ENCODE data around the gene PCDHB11.
"Not testable (repeated sequence)": the region's sequence is repeated elsewhere in the genome, so short reads cannot be mapped to it uniquely, and the experiment has no call there.

Gene PCDHB11

DNA sequence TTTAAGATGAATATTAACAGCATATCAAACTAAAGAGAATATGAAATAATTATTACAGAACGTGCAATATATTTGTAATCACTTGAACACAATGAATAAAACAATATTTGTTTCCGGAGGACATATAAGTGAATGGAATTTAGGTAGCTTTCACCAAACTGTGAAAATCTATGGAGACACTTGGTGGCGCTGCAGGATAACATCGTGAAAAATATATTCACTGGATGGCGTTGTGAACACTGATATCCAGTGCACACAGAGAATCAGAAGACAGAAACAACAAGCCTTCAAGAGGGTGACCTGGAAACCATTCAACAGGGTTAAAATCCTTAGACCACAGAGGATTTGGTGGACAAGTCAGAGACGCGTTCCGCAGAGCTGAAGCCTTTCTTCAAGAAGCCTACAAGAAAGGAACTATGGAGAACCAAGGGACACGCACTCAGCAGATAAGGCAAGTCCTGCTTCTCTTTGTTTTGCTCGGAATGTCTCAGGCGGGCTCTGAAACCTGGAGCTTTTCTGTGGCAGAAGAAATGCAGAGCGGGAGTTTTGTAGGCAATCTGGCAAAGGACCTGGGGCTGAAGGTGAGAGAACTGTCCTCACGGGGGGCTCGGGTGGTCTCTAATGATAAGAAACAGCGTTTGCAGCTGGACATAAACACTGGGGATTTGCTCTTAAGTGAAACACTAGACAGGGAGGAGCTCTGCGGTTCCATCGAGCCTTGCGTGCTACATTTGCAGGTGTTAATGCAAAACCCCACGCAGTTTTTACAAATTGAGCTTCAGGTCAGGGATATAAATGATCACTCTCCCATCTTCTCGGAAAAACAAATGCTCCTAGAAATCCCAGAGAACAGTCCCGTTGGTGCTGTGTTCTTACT is at the start of gene PCDHB11:
Gene PCDHB11 (plus strand): TSS at position 269 of the 877 bp plus-strand sequence. CDS start 148 bp downstream, at position 417.
- no peak for DNase-seq (ENCODE audit: low read depth)

DNA sequence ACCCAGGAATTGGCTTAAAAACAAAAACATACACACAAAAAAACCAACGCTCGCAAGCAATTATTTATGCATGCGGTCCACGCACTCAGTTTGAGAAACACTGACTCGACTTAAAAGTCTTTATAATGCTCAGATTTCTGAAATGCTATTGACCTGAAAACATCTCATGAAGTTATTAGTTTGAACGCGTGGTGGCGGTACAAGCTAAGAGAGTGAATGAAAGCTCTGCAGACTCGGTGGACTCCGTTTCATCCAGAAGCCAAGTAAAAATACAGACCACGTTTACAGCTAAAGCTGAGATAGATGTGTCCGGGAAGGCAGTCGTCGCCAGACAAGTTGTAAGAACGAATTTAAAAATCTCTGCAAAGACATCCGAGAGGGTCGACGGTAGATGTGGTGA is 49.6 kb upstream of the PCDHB11 start, which contains the start of gene PCDHB6:
Gene PCDHB6 (plus strand): TSS at position 246 of the 400 bp plus-strand sequence. CDS start 201 bp downstream, outside the sequence.
- DNase-seq (ENCODE audit: low read depth) = no peak

GRCh38 chr5:141150224-141150992 is 49.0 kb upstream of the PCDHB11 start:
- DNase-seq (ENCODE audit: low read depth) = no peak

DNA sequence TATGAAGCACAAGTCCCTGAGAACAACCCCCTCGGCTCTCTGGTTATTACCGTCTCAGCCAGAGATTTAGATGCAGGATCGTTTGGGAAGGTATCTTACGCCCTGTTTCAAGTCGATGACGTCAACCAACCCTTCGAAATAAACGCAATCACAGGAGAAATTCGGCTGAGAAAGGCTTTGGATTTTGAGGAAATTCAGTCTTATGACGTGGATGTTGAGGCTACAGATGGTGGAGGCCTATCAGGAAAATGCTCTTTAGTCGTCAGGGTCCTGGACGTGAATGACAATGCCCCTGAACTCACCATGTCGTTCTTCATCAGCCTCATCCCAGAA is 48.5 kb upstream of the PCDHB11 start:
- no peak for DNase-seq (ENCODE audit: low read depth)

DNA sequence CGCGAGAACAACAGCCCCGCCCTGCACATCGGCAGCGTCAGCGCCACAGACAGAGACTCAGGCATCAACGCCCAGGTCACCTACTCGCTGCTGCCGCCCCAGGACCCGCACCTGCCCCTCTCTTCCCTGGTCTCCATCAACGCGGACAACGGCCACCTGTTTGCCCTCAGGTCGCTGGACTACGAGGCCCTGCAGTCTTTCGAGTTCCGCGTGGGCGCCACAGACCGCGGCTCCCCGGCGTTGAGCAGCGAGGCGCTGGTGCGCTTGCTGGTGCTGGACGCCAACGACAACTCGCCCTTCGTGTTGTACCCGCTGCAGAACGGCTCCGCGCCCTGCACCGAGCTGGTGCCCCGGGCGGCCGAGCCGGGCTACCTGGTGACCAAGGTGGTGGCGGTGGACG is 47.8 kb upstream of the PCDHB11 start:
- not testable (repeated sequence) for DNase-seq (ENCODE audit: low read depth)

DNA sequence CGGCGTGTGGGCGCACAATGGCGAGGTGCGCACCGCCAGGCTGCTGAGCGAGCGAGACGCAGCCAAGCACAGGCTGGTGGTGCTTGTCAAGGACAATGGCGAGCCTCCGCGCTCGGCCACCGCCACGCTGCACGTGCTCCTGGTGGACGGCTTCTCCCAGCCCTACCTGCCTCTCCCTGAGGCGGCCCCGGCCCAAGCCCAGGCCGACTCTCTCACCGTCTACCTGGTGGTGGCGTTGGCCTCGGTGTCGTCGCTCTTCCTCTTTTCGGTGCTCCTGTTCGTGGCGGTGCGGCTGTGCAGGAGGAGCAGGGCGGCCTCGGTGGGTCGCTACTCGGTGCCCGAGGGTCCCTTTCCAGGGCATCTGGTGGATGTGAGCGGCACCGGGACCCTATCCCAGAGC is 47.3 kb upstream of the PCDHB11 start:
- not testable (repeated sequence) for DNase-seq (ENCODE audit: low read depth)

DNA sequence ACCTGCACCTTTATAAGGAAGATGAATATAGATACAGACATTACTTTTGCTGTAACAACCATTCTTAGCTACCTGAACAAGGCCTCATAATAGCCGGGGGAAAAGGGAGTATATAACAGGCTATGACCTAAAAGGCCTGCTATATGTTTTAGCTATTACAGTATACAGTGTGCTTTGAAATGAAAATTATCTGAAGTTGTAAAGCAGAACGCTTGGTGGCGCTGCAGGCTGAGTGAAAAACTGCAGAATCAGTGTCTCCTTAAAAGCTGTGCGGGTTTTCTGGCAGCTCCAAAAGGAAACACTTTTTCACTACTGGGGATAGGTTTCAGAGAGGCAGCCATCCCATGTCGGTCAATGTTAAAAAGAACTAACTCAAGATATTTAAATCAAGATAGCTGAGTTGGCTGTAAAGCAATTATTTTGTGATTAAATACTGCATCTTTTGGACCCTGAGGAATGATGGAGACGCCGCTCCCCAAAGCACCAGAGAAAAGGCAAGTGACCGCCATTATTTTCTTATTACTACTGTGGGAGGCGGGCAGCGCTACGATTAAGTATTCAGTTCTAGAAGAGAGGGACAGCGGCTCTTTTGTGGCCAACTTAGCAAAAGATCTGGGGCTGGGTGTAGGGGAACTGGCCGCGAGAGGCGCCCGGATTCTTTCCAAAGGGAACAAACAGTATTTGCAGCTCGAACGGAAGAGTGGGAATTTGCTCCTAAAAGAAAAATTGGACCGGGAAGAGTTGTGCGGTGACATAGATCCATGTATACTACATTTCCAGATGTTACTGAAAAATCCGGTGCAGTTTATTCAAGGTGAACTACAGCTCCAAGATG is 43.7 kb upstream of the PCDHB11 start:
- DNase-seq (ENCODE audit: low read depth) = no peak

DNA sequence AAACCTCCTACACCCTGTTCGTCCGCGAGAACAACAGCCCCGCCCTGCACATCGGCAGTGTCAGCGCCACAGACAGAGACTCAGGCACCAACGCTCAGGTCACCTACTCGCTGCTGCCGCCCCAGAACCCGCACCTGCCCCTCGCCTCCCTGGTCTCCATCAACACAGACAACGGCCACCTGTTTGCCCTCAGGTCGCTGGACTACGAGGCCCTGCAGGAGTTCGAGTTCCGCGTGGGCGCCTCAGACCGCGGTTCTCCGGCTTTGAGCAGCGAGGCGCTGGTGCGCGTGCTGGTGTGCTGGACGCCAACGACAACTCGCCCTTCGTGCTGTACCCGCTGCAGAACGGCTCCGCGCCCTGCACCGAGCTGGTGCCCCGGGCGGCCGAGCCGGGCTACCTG is 42.1 kb upstream of the PCDHB11 start:
- not testable (repeated sequence) for DNase-seq (ENCODE audit: low read depth)

- DNase-seq (ENCODE audit: low read depth) = not testable (repeated sequence)
Observed at GRCh38 chr5:141157901-141158300, 41.5 kb upstream of the PCDHB11 start.

- no peak for DNase-seq (ENCODE audit: low read depth)
Observed at GRCh38 chr5:141172381-141173204, 26.8 kb upstream of the PCDHB11 start, which contains the start of gene PCDHB7. Gene PCDHB7, plus strand, starts transcription at chr5:141172644. Its CDS starts 192 bp downstream, at chr5:141172836.

- not testable (repeated sequence) for DNase-seq (ENCODE audit: low read depth)
Observed at GRCh38 chr5:141174291-141175104, 24.9 kb upstream of the PCDHB11 start.

DNA sequence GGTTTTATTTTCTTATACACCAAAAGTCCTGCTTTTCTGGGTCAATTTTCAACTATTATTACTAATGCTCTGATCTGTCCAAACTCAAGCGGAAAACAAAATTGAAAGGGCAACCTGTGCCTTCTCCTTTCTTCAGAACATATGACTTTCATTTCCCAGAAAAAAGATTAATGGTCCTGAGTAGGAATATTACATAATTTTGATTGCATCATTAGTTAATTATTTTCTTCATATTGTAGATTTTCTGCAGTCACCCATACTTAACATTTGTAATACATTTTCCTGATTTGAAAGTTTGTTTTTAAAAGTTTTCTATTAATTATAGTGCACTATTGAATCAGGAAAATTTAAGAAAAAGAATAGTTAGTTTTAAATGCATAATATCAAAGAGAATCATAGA is 23.5 kb upstream of the PCDHB11 start:
- DNase-seq (ENCODE audit: low read depth) = no peak

DNA sequence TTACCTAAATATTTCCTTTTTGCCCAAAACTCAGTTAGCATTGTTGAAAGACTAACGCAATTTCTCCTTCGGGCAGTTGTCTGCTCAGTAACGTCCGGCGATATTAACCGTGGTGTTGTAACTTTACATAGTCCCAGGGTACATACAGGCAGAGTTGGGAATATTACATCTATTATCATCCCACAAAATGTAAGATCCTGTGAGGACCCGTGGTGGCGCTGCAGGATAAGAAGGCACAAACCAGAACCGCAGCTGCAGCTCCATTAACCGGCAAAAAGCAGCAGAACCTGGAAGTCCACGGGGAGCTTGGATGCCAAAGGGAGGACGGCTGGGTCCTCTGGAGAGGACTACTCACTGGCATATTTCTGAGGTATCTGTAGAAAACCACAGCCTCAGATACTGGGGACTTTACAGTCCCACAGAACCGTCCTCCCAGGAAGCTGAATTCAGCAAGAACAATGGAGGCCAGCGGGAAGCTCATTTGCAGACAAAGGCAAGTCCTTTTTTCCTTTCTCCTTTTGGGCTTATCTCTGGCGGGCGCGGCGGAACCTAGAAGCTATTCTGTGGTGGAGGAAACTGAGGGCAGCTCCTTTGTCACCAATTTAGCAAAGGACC is 21.7 kb upstream of the PCDHB11 start, which contains the start of gene PCDHB8:
Gene PCDHB8 (plus strand): TSS at position 214 of the 615 bp plus-strand sequence. CDS start 245 bp downstream, at position 459.
- not testable (repeated sequence) for DNase-seq (ENCODE audit: low read depth)

- not testable (repeated sequence) for DNase-seq (ENCODE audit: low read depth)
Observed at GRCh38 chr5:141179371-141179770, 20.1 kb upstream of the PCDHB11 start.

DNA sequence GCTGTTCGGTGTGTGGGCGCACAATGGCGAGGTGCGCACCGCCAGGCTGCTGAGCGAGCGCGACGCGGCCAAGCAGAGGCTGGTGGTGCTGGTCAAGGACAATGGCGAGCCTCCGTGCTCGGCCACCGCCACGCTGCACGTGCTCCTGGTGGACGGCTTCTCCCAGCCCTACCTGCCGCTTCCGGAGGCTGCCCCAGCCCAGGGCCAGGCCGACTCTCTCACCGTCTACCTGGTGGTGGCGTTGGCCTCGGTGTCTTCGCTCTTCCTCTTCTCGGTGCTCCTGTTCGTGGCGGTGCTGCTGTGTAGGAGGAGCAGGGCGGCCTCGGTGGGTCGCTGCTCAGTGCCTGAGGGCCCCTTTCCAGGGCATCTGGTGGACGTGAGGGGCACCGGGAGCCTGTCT is 19.6 kb upstream of the PCDHB11 start:
- DNase-seq (ENCODE audit: low read depth) = not testable (repeated sequence)

GRCh38 chr5:141180313-141180712 is 19.1 kb upstream of the PCDHB11 start:
- no peak for DNase-seq (ENCODE audit: low read depth)

- DNase-seq (ENCODE audit: low read depth) = no peak
Observed at GRCh38 chr5:141182248-141182647, 17.2 kb upstream of the PCDHB11 start, which contains the start of gene PCDHB16. Gene PCDHB16, plus strand, starts transcription at chr5:141182387. Its CDS starts 173 bp downstream, at chr5:141182560.

GRCh38 chr5:141184117-141184855 is 15.1 kb upstream of the PCDHB11 start:
- DNase-seq (ENCODE audit: low read depth) = not testable (repeated sequence)
